Measurements from ENCODE around the gene ARHGAP15.

The ARHGAP15 gene

GRCh38 chr2:143519521-143519920 is 390.3 kb downstream of the ARHGAP15 start:
- no peak for DNase-seq (ENCODE audit: low read depth in 1 of 2, low spot score in 1 of 2)
- TF ChIP-seq REST (IDR thresholded peaks at IDR 0.05; ENCODE audit: insufficient replicate concordance, low read depth) (no peak), SPI1 (IDR thresholded peaks at IDR 0.05; ENCODE audit: borderline replicate concordance, low read depth) (no peak), CTCF (IDR thresholded peaks at IDR 0.05; ENCODE audit: insufficient read depth, low read length) (no peak), GABPA (IDR thresholded peaks at IDR 0.05; ENCODE audit: low read depth) (no peak), POLR2AphosphoS5 (IDR thresholded peaks at IDR 0.05; ENCODE audit: low read depth) (no peak)
- H3K4me3 ChIP-seq (replicated peaks; ENCODE audit: insufficient read depth, low read length): no peak overlapping the region
- no peaks in the 10 kb centered on the region for H3K27me3 ChIP-seq (ENCODE audit: insufficient read depth, poor library complexity, severe bottlenecking)
- H3K27ac ChIP-seq (replicated peaks): no peak overlapping the region

- Histone ChIP-seq H3K27ac (replicated peaks) (no peak overlapping the region), H3K27me3 (ENCODE audit: insufficient read depth, poor library complexity, severe bottlenecking) (no peaks in the 10 kb centered on the region), H3K4me3 (replicated peaks; ENCODE audit: insufficient read depth, low read length) (no peak overlapping the region)
- DNase-seq (ENCODE audit: low read depth in 1 of 2, low spot score in 1 of 2): no peak
- TF ChIP-seq POLR2AphosphoS5 (IDR thresholded peaks at IDR 0.05; ENCODE audit: low read depth) (no peak), SPI1 (IDR thresholded peaks at IDR 0.05; ENCODE audit: borderline replicate concordance, low read depth) (no peak), CTCF (IDR thresholded peaks at IDR 0.05; ENCODE audit: insufficient read depth, low read length) (no peak), REST (IDR thresholded peaks at IDR 0.05; ENCODE audit: insufficient replicate concordance, low read depth) (no peak), GABPA (IDR thresholded peaks at IDR 0.05; ENCODE audit: low read depth) (no peak)
Measured at GRCh38 chr2:143521396-143521795, 392.2 kb downstream of the ARHGAP15 start.

- TF ChIP-seq CTCF (IDR thresholded peaks at IDR 0.05; ENCODE audit: insufficient read depth, low read length) (no peak), GABPA (IDR thresholded peaks at IDR 0.05; ENCODE audit: low read depth) (no peak), REST (IDR thresholded peaks at IDR 0.05; ENCODE audit: insufficient replicate concordance, low read depth) (no peak), SPI1 (IDR thresholded peaks at IDR 0.05; ENCODE audit: borderline replicate concordance, low read depth) (no peak), POLR2AphosphoS5 (IDR thresholded peaks at IDR 0.05; ENCODE audit: low read depth) (no peak)
Measured at GRCh38 chr2:143522699-143523098, 393.5 kb downstream of the ARHGAP15 start.

More at GRCh38 chr2:143522699-143523098, 393.5 kb downstream of the ARHGAP15 start:
- no peak for DNase-seq (ENCODE audit: low read depth in 1 of 2, low spot score in 1 of 2)
- no peak overlapping the region for H3K4me3 ChIP-seq (replicated peaks; ENCODE audit: insufficient read depth, low read length)
- no peaks in the 10 kb centered on the region for H3K27me3 ChIP-seq (ENCODE audit: insufficient read depth, poor library complexity, severe bottlenecking)
- H3K27ac ChIP-seq (replicated peaks): no peak overlapping the region

All from HL-60 (cell line).